T-cell (primary cell): ENCODE data around the gene HMGN5. TPM values are rescaled to one million over a fixed set of nuclear protein-coding genes. Genes with fewer than 3 reads are reported as not detected.
A peak's percentile ranks its signal among the peaks of the same experiment; 100 is the strongest.

Source experiments
- ATAC-seq, 4 experiments: fragments of 200-7000 bp in 3 of 4; fragments of 150-1000 bp in 1 of 4; cut with Tn5 transposase; replicated peaks in 1 of 4; 1 replicate in 3 of 4; 2 replicates in 1 of 4; pipeline ENCODE4 v1.10.0; 2021; ENCODE audit warnings: moderate library complexity in 3 of 4, mild to moderate bottlenecking in 2 of 4, moderate number of reproducible peaks in 1 of 4
- CTCF ChIA-PET, 2 donors: fragments of 300-600 bp; sonication (Branson Sonifier 250); formaldehyde crosslinking; loops; one replicate each; lab custom pipeline; 2022; ENCODE audit warnings: antibody characterized with exemption in 2 of 2; lab: Charles Lee
- POLR2A ChIA-PET, 2 donors: fragments of 300-600 bp; sonication (Branson Sonifier 250); formaldehyde crosslinking; loops; one replicate each; lab custom pipeline; 2022; ENCODE audit warnings: antibody characterized with exemption in 2 of 2; lab: Charles Lee
- DNase-seq, 35 experiments: peaks; one replicate each; pipeline versions ENCODE4 v3.0.0 to v3.0.0-alpha.2; 2013 to 2023
- H3K27ac ChIP-seq: one replicate; pipeline ENCODE4 v1.5.1; 2013; ENCODE audit warnings: low read length
- H3K27me3 ChIP-seq, 2 experiments: replicated peaks in 1 of 2; 1 replicate in 1 of 2; 2 replicates in 1 of 2; pipeline versions ENCODE4 v1.6.1 to v1.7.0; 2013; ENCODE audit warnings: low read length in 1 of 2, mixed read lengths in 1 of 2; ENCODE audit not compliant: control insufficient read depth in 2 of 2, insufficient read depth in 2 of 2; ENCODE audit errors: extremely low read depth in 1 of 2
- H3K36me3 ChIP-seq, 2 donors: 1 replicate in 1 of 2; 2 replicates in 1 of 2; pipeline versions ENCODE4 v1.6.1 to v1.7.0; 2013; ENCODE audit warnings: low read length in 1 of 2; ENCODE audit not compliant: control insufficient read depth in 2 of 2, insufficient read depth in 1 of 2; ENCODE audit errors: extremely low read depth in 1 of 2
- H3K4me1 ChIP-seq, 2 experiments: 1 replicate in 1 of 2; 2 replicates in 1 of 2; pipeline versions ENCODE4 v1.6.1 to v1.7.0; 2013; ENCODE audit warnings: low read length in 2 of 2, mixed read lengths in 1 of 2; ENCODE audit not compliant: insufficient read depth in 2 of 2, control insufficient read depth in 1 of 2; ENCODE audit errors: extremely low read depth in 1 of 2
- H3K4me3 ChIP-seq, 2 donors: 1 replicate in 1 of 2; 2 replicates in 1 of 2; pipeline versions ENCODE4 v1.5.1 to v1.7.0; 2013; ENCODE audit warnings: mild to moderate bottlenecking in 2 of 2, low read length in 1 of 2, moderate library complexity in 1 of 2; ENCODE audit not compliant: control insufficient read depth in 1 of 2; ENCODE audit errors: extremely low read depth in 1 of 2
- H3K9me3 ChIP-seq: 2 replicates; pipeline ENCODE4 v1.7.0; 2013
- H3K27ac Mint-ChIP-seq, 2 donors: one replicate each; pipeline ENCODE4 v1.8.0; 2020 to 2021; ENCODE audit warnings: mild to moderate bottlenecking in 2 of 2, mixed read lengths in 2 of 2
- H3K27me3 Mint-ChIP-seq, 2 donors: one replicate each; pipeline ENCODE4 v1.8.0; 2021 to 2022; ENCODE audit warnings: mixed read lengths in 2 of 2
- H3K36me3 Mint-ChIP-seq: one replicate; pipeline ENCODE4 v1.8.0; 2021; ENCODE audit warnings: mixed read lengths
- H3K4me1 Mint-ChIP-seq, 3 donors: one replicate each; pipeline ENCODE4 v1.8.0; 2020 to 2022; ENCODE audit warnings: mixed read lengths in 3 of 3, mild to moderate bottlenecking in 1 of 3
- H3K4me3 Mint-ChIP-seq, 3 donors: one replicate each; pipeline ENCODE4 v1.8.0; 2020 to 2022; ENCODE audit warnings: mild to moderate bottlenecking in 3 of 3, mixed read lengths in 3 of 3, moderate library complexity in 3 of 3
- H3K9me3 Mint-ChIP-seq, 3 donors: one replicate each; pipeline ENCODE4 v1.8.0; 2020 to 2022; ENCODE audit warnings: mixed read lengths in 3 of 3
- WGBS: methylation state at CpG from one replicate; pipeline ENCODE4 v1.1.5; 2013; ENCODE audit warnings: missing lambda C conversion rate; ENCODE audit not compliant: insufficient coverage; 5-methylcytosine and 5-hydroxymethylcytosine counted together
- total RNA-seq, 35 experiments: library from RNA in 6 of 35; stranded (reverse) in 6 of 35; fragments of 120-200 nt in 1 of 35; gene quantifications; one replicate each; pipeline versions ENCODE4 v1.2.1 to v1.2.4 and lab custom pipeline; 2013 to 2026

Gene HMGN5
- total RNA-seq, 5 donors from 2014 or later (not counting 1 experiment from before 2014, with no cell fraction given), result 0.92 to 3.3 (median 2.3) TPM

GRCh38 chrX:81205551-81205950 is 3.8 kb upstream of the HMGN5 start:
- ChIA-PET CTCF (no interaction called here), POLR2A (no interaction called here)
- no peak for ATAC-seq
- Mint-ChIP-seq H3K9me3 (no peaks in the 10 kb centered on the region), H3K27ac (no peak overlapping the region), H3K27me3 (no peaks in the 10 kb centered on the region), H3K36me3 (peaks cover 22% of the 10 kb centered on the region), H3K4me1 (peaks cover 44 to 66% (median 62%) of the 10 kb centered on the region in 3 donors), H3K4me3 (no peak overlapping the region)
- no peak overlapping the region for H3K27ac ChIP-seq
- H3K36me3 ChIP-seq, result no peaks in the 10 kb centered on the region
- H3K4me1 ChIP-seq, result peaks cover 2 to 6% of the 10 kb centered on the region in 2 experiments
- no peak for DNase-seq
- no peaks in the 10 kb centered on the region for H3K9me3 ChIP-seq
- no peak overlapping the region for H3K4me3 ChIP-seq
- no CpG with 5 or more reads among the region's 2 CpGs for WGBS
- H3K27me3 ChIP-seq, result no peaks in the 10 kb centered on the region

- Mint-ChIP-seq H3K36me3 (peaks cover 21% of the 10 kb centered on the region), H3K27me3 (no peaks in the 10 kb centered on the region), H3K4me1 (peaks cover 42 to 71% (median 61%) of the 10 kb centered on the region in 3 donors), H3K27ac (peak overlapping the region; percentile 92 to 97), H3K9me3 (no peaks in the 10 kb centered on the region), H3K4me3 (peak overlapping the region; percentile 83 to 93 (median 88))
- Histone ChIP-seq H3K27me3 (no peaks in the 10 kb centered on the region), H3K4me1 (peaks cover 2 to 6% of the 10 kb centered on the region in 2 experiments), H3K27ac (peak overlapping the region; percentile 81), H3K36me3 (no peaks in the 10 kb centered on the region), H3K4me3 (peak overlapping the region in 1 of 2 donors; percentile 90), H3K9me3 (no peaks in the 10 kb centered on the region)
- CTCF ChIA-PET, result interaction anchor here in 1 of 2 donors (0.6 to 1.2 kb wide), 3 partner anchors 14 to 1237 kb away, joined by 3 to 5 read pairs (median 4); no protein-coding TSS in a partner anchor
- DNase-seq (no peak), ATAC-seq (no peak)
- no CpG with 5 or more reads among the region's 1 CpG for WGBS
- POLR2A ChIA-PET, result interaction anchor here in 1 of 2 donors (0.6 kb wide), 1 partner anchor 446 kb away, joined by 4 read pairs; no protein-coding TSS in a partner anchor
Observed at GRCh38 chrX:81202943-81203342, 1.2 kb upstream of the HMGN5 start.

- H3K4me3 Mint-ChIP-seq, result peak overlapping the region; percentile 83 to 93 (median 88)
- POLR2A ChIA-PET, result interaction anchor here in 1 of 2 donors (0.6 kb wide), 1 partner anchor 445 kb away, joined by 4 read pairs; no protein-coding TSS in a partner anchor
- peaks cover 37 to 66% (median 57%) of the 10 kb centered on the region in 3 donors for H3K4me1 Mint-ChIP-seq
- Histone ChIP-seq H3K4me3 (peak overlapping the region; percentile 90 to 91), H3K9me3 (no peaks in the 10 kb centered on the region), H3K36me3 (no peaks in the 10 kb centered on the region), H3K27ac (peak overlapping the region; percentile 81), H3K4me1 (peaks cover 2 to 6% of the 10 kb centered on the region in 2 experiments), H3K27me3 (no peaks in the 10 kb centered on the region)
- ATAC-seq (peak in 1 of 4 experiments; percentile 15), DNase-seq (peak in 2 of 35 experiments; percentile 0 to 26)
- no peaks in the 10 kb centered on the region for H3K27me3 Mint-ChIP-seq
- CTCF ChIA-PET, result interaction anchor here in 1 of 2 donors (0.6 to 1.2 kb wide), 3 partner anchors 15 to 1238 kb away, joined by 3 to 5 read pairs (median 4); no protein-coding TSS in a partner anchor
- no peaks in the 10 kb centered on the region for H3K9me3 Mint-ChIP-seq
- peaks cover 17% of the 10 kb centered on the region for H3K36me3 Mint-ChIP-seq
- 0% methylated on average over 4 of the region's 8 CpGs for WGBS
- H3K27ac Mint-ChIP-seq, result peak overlapping the region; percentile 92 to 97
Observed at GRCh38 chrX:81202456-81202819, 725 bp upstream of the HMGN5 start.

- H3K9me3 Mint-ChIP-seq, result no peaks in the 10 kb centered on the region
- WGBS, result no CpG with 5 or more reads among the region's 1 CpG
- ChIA-PET POLR2A (interaction anchor here in 1 of 2 donors (0.9 kb wide), 1 partner anchor 392 kb away, joined by 4 read pairs; no protein-coding TSS in a partner anchor), CTCF (interaction anchor here (0.6 to 0.8 kb wide), 2 partner anchors 8 to 1755 kb away, joined by 3 read pairs; no protein-coding TSS in a partner anchor)
- ATAC-seq (no peak), DNase-seq (no peak)
- H3K9me3 ChIP-seq, result no peaks in the 10 kb centered on the region
- H3K4me1 Mint-ChIP-seq, result peaks cover 28 to 56% (median 45%) of the 10 kb centered on the region in 3 donors
- H3K27me3 Mint-ChIP-seq, result no peaks in the 10 kb centered on the region
- peak overlapping the region in 1 of 2 donors; percentile 90 for H3K4me3 ChIP-seq
- peak overlapping the region; percentile 92 to 97 for H3K27ac Mint-ChIP-seq
- H3K36me3 ChIP-seq, result no peaks in the 10 kb centered on the region
- peak overlapping the region; percentile 83 to 93 (median 88) for H3K4me3 Mint-ChIP-seq
- peak overlapping the region; percentile 81 for H3K27ac ChIP-seq
- H3K4me1 ChIP-seq, result peaks cover 2 to 6% of the 10 kb centered on the region in 2 experiments
- peaks cover 9% of the 10 kb centered on the region for H3K36me3 Mint-ChIP-seq
- no peaks in the 10 kb centered on the region for H3K27me3 ChIP-seq
Observed at GRCh38 chrX:81201071-81201470, 642 bp downstream of the HMGN5 start.

- no peak overlapping the region for H3K27ac ChIP-seq
- POLR2A ChIA-PET, result no interaction called here
- no peaks in the 10 kb centered on the region for H3K9me3 Mint-ChIP-seq
- no peaks in the 10 kb centered on the region for H3K9me3 ChIP-seq
- H3K27me3 ChIP-seq, result no peaks in the 10 kb centered on the region
- DNase-seq (peak in 34 of 35 experiments; percentile 3 to 76 (median 36)), ATAC-seq (peak; percentile 48 to 79 (median 66))
- H3K4me1 Mint-ChIP-seq, result peaks cover 6 to 21% (median 8%) of the 10 kb centered on the region in 3 donors
- H3K27me3 Mint-ChIP-seq, result peaks cover 0 to 3% of the 10 kb centered on the region in 2 donors
- CTCF ChIA-PET, result interaction anchor here in 1 of 2 donors (0.6 to 1.4 kb wide), 3 partner anchors 9 to 387 kb away, joined by 3 to 7 read pairs (median 3); no protein-coding TSS in a partner anchor
- no CpG with 5 or more reads among the region's 5 CpGs for WGBS
- H3K36me3 Mint-ChIP-seq, result peaks cover 7% of the 10 kb centered on the region
- no peak overlapping the region for H3K4me3 Mint-ChIP-seq
- H3K4me1 ChIP-seq, result no peaks in the 10 kb centered on the region
- H3K36me3 ChIP-seq, result no peaks in the 10 kb centered on the region
- H3K4me3 ChIP-seq, result no peak overlapping the region
- no peak overlapping the region for H3K27ac Mint-ChIP-seq
Observed at GRCh38 chrX:81195712-81196111, 6.0 kb downstream of the HMGN5 start.

- no peak for ATAC-seq
Observed at GRCh38 chrX:81195259-81195658, 6.5 kb downstream of the HMGN5 start.

More at GRCh38 chrX:81195259-81195658, 6.5 kb downstream of the HMGN5 start:
- WGBS, result 100% methylated on average over 1 of the region's 2 CpGs
- CTCF ChIA-PET, result interaction anchor here in 1 of 2 donors (1.1 to 1.4 kb wide), 2 partner anchors 9 to 386 kb away, joined by 3 read pairs; no protein-coding TSS in a partner anchor
- Histone ChIP-seq H3K9me3 (no peaks in the 10 kb centered on the region), H3K27ac (no peak overlapping the region), H3K27me3 (no peaks in the 10 kb centered on the region), H3K36me3 (no peaks in the 10 kb centered on the region), H3K4me1 (no peaks in the 10 kb centered on the region), H3K4me3 (no peak overlapping the region)
- no peak for DNase-seq
- Mint-ChIP-seq H3K27ac (no peak overlapping the region), H3K4me3 (no peak overlapping the region), H3K9me3 (no peaks in the 10 kb centered on the region), H3K27me3 (peaks cover 0 to 3% of the 10 kb centered on the region in 2 donors), H3K36me3 (peaks cover 7% of the 10 kb centered on the region), H3K4me1 (peaks cover 6 to 18% (median 8%) of the 10 kb centered on the region in 3 donors)
- POLR2A ChIA-PET, result no interaction called here
